PC-3 (cell line): ENCODE measurements around the gene PAGE5.

Experiments
- EZH2phosphoT487 ChIP-seq: fragments of 300-600 bp; sonication (generic); IDR thresholded peaks from 2 replicates; pipeline ENCODE4 v1.6.1; 2018; ENCODE audit warnings: mild to moderate bottlenecking, antibody characterized with exemption, low read length, borderline replicate concordance
- TF ChIP-seq, protein P1 (sequence below): fragments of 300-600 bp; sonication (generic); conservative IDR thresholded peaks from 2 replicates; pipeline ENCODE4 v1.5.1; 2017; ENCODE audit warnings: antibody characterized with exemption, low read depth, mild to moderate bottlenecking, low read length

- TF ChIP-seq, protein P1, sequence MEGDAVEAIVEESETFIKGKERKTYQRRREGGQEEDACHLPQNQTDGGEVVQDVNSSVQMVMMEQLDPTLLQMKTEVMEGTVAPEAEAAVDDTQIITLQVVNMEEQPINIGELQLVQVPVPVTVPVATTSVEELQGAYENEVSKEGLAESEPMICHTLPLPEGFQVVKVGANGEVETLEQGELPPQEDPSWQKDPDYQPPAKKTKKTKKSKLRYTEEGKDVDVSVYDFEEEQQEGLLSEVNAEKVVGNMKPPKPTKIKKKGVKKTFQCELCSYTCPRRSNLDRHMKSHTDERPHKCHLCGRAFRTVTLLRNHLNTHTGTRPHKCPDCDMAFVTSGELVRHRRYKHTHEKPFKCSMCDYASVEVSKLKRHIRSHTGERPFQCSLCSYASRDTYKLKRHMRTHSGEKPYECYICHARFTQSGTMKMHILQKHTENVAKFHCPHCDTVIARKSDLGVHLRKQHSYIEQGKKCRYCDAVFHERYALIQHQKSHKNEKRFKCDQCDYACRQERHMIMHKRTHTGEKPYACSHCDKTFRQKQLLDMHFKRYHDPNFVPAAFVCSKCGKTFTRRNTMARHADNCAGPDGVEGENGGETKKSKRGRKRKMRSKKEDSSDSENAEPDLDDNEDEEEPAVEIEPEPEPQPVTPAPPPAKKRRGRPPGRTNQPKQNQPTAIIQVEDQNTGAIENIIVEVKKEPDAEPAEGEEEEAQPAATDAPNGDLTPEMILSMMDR: no peak; the same call in 1 of the 2 replicates
- no peak for TF ChIP-seq EZH2phosphoT487
These were observed 9.0 kb upstream of the PAGE5 start for GRCh38 chrX:55210931-55211677.
